Spleen (tissue), 11 donors: Measurements from ENCODE around the gene JAM3. TPM values are rescaled to one million over a fixed set of nuclear protein-coding genes. Genes with fewer than 3 reads are reported as not detected.

Experiments
- DNase-seq: peaks from one replicate; pipeline ENCODE4 v3.0.0-alpha.2; 2020
- H3K27ac ChIP-seq, 8 donors: fragments of 200-600 bp; sonication (generic) in 7 of 8; 1 replicate in 4 of 8; 2 replicates in 4 of 8; pipeline versions ENCODE4 v1.5.0 to v1.8.0; 2016 to 2021; ENCODE audit warnings: inconsistent platforms in 4 of 8, mild to moderate bottlenecking in 4 of 8, moderate library complexity in 1 of 8
- H3K27me3 ChIP-seq, 7 donors: fragments of 200-600 bp; sonication (generic) in 6 of 7; replicated peaks in 1 of 7; 1 replicate in 4 of 7; 2 replicates in 3 of 7; pipeline versions ENCODE4 v1.5.0 to v1.8.0; 2016 to 2021; ENCODE audit warnings: inconsistent platforms in 3 of 7, mild to moderate bottlenecking in 1 of 7
- H3K36me3 ChIP-seq, 6 donors: fragments of 200-600 bp; sonication (generic) in 5 of 6; 1 replicate in 4 of 6; 2 replicates in 2 of 6; pipeline versions ENCODE4 v1.5.0 to v1.8.0; 2016 to 2021; ENCODE audit warnings: inconsistent platforms in 2 of 6
- H3K4me1 ChIP-seq, 6 donors: fragments of 200-600 bp; sonication (generic) in 5 of 6; 1 replicate in 3 of 6; 2 replicates in 3 of 6; pipeline versions ENCODE4 v1.5.0 to v1.8.0; 2016 to 2021; ENCODE audit warnings: inconsistent platforms in 3 of 6
- H3K4me3 ChIP-seq, 8 donors: fragments of 200-600 bp; sonication (generic) in 7 of 8; 1 replicate in 4 of 8; 2 replicates in 4 of 8; pipeline versions ENCODE4 v1.5.0 to v1.8.0; 2016 to 2021; ENCODE audit warnings: inconsistent platforms in 4 of 8, mild to moderate bottlenecking in 4 of 8, moderate library complexity in 2 of 8
- H3K9me3 ChIP-seq, 8 donors: fragments of 200-600 bp; sonication (generic) in 7 of 8; 1 replicate in 4 of 8; 2 replicates in 4 of 8; pipeline versions ENCODE4 v1.5.0 to v1.8.0; 2016 to 2021; ENCODE audit warnings: inconsistent platforms in 4 of 8
- POLR2A ChIP-seq, 3 donors: fragments of 450-650 bp; IDR thresholded peaks; one replicate each; pipeline ENCODE4 v1.5.1; 2017; ENCODE audit warnings: antibody characterized with exemption in 3 of 3, mild to moderate bottlenecking in 1 of 3
- POLR2AphosphoS5 ChIP-seq, 3 donors: sonication (generic); formaldehyde crosslinking; IDR thresholded peaks; one replicate each; pipeline ENCODE4 v1.5.1; 2017; ENCODE audit warnings: antibody characterized with exemption in 3 of 3
- WGBS, 5 donors: extraction: QIAGEN DNeasy Blood & Tissue Kit in 3 of 5; methylation state at CpG; one replicate each; pipeline versions ENCODE4 v1.1.5 to v1.1.7; 2013 to 2018; 5-methylcytosine and 5-hydroxymethylcytosine counted together
- intact Hi-C: fragments of 100-400 bp; cut with DNase I; formaldehyde crosslinking; loops from one replicate; pipeline ENCODE4 v1.15.0; 2023; ENCODE audit warnings: low total_unique reads
- polyA plus RNA-seq, 3 donors: library from polyadenylated mRNA; stranded (reverse); fragments of 200-250 nt; gene quantifications; one replicate each; pipeline ENCODE4 v1.2.1, GENCODE V29; 2013
- total RNA-seq, 7 donors: library from RNA; depleted of rRNA in 3 of 7; stranded (reverse); fragments of >200 nt in 3 of 7; fragmentation: NEBNext Ultra II Directional in 4 of 7; extraction: Animal tissue kit (Norgen Biotek cat#: 25700) in 4 of 7; gene quantifications; one replicate each; pipeline versions ENCODE4 v1.1.0 to v1.2.1, GENCODE V29; 2016 to 2021
- TF ChIP-seq, protein P1 (sequence below), 11 experiments: fragments of 200-600 bp in 7 of 11; fragments of 450-650 bp in 4 of 11; sonication (generic) in 4 of 11; IDR thresholded peaks in 8 of 11; conservative IDR thresholded peaks in 3 of 11; 1 replicate in 7 of 11; 2 replicates in 4 of 11; pipeline versions ENCODE4 v1.4.0 to v1.8.0; 2016 to 2021; ENCODE audit warnings: antibody characterized with exemption in 11 of 11, inconsistent platforms in 4 of 11, mild to moderate bottlenecking in 1 of 11
- donor health status: healthy with polysubstance abuse.
- donor health status: DM: no; HTN: no; CAD: no; lungs with moderate emphysema.
- donor health status: DM: no; HTN: no; CAD: no.
- donor health status: Bipolar disorder and iron deficiency.
- donor health status: healthy.
- donor health status: DM: no; HTN: no; CAD: no.
- donor health status: DM: yes; HTN: yes; CAD: no.

The JAM3 gene
- total and polyA plus RNA-seq, 10 donors = 9.5 to 28.7 (median 23.2) TPM

DNA sequence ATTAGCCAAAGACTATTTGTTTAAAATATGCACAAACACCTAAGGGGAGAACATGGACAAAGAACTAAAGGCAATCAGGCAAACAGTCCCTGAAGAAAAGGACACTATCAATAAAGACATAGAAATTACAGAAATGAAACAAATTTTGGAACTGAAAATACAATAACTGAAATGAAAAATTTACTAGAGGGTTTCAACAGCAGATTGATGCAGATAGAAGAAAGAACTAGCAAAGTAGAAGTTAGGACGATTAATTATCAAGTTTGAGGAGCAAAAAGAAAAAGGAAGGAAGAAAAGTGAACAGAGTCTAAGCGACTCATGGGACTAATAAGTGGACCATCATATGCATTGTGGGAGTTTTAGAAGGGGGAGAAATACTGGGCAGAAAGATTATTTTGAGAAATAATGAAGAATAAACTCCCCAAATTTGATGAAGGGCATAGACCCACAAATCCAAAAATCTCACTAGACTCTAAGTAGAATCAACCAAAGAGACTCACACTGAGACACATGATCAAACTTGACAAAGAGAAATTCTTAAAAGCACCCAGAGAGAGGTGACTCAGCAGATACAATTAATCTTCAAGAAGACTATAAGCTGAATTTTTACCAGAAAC lies 62.9 kb downstream of the JAM3 start:
- no peak for DNase-seq
- Histone ChIP-seq H3K9me3 (peaks cover 0 to 45% (median 40%) of the 10 kb centered on the region in 8 donors), H3K27ac (no peak overlapping the region), H3K4me1 (peaks cover 0 to under 1% (median 0%) of the 10 kb centered on the region in 6 donors), H3K36me3 (no peaks in the 10 kb centered on the region), H3K4me3 (no peak overlapping the region), H3K27me3 (no peaks in the 10 kb centered on the region)
- 86 to 98% (median 90%) methylated on average over 2 of the region's 2 CpGs for WGBS, 5 donors
- TF ChIP-seq POLR2AphosphoS5 (IDR thresholded peaks at IDR 0.05) (no peak), POLR2A (IDR thresholded peaks at IDR 0.05) (no peak)
- TF ChIP-seq, protein P1, sequence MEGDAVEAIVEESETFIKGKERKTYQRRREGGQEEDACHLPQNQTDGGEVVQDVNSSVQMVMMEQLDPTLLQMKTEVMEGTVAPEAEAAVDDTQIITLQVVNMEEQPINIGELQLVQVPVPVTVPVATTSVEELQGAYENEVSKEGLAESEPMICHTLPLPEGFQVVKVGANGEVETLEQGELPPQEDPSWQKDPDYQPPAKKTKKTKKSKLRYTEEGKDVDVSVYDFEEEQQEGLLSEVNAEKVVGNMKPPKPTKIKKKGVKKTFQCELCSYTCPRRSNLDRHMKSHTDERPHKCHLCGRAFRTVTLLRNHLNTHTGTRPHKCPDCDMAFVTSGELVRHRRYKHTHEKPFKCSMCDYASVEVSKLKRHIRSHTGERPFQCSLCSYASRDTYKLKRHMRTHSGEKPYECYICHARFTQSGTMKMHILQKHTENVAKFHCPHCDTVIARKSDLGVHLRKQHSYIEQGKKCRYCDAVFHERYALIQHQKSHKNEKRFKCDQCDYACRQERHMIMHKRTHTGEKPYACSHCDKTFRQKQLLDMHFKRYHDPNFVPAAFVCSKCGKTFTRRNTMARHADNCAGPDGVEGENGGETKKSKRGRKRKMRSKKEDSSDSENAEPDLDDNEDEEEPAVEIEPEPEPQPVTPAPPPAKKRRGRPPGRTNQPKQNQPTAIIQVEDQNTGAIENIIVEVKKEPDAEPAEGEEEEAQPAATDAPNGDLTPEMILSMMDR (IDR thresholded peaks at IDR 0.05 in 8 of 11, conservative IDR thresholded peaks at IDR 0.05 in 3 of 11) = no peak
- intact Hi-C loops = no loop called here

DNA sequence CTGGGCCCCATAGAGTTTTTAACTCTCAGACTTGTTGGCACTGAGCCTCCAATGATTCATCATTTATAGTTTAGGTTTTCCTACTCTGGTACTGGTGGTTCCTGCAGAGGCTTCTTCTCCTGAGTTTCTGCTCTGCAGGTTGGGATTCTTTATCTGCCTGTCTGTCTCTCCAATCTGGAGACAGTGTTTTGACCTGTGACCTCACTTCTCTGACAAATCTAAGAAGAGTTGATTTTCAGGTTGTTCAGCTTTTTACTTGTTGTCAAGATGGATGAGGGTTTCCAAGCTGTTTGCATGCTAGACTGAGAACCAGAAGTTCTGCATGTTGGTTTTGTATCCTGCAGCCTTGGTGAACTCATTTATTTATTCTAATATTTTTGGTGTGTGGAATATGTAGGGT lies 63.9 kb downstream of the JAM3 start:
- peaks cover 0 to 45% (median 40%) of the 10 kb centered on the region in 8 donors for H3K9me3 ChIP-seq
- H3K27ac ChIP-seq = no peak overlapping the region
- DNase-seq = no peak
- H3K36me3 ChIP-seq = no peaks in the 10 kb centered on the region
- TF ChIP-seq POLR2AphosphoS5 (IDR thresholded peaks at IDR 0.05) = no peak
- no peak for TF ChIP-seq POLR2A (IDR thresholded peaks at IDR 0.05)
- TF ChIP-seq, protein P1 (IDR thresholded peaks at IDR 0.05 in 8 of 11, conservative IDR thresholded peaks at IDR 0.05 in 3 of 11) = no peak
- H3K4me1 ChIP-seq = no peaks in the 10 kb centered on the region
- no peak overlapping the region for H3K4me3 ChIP-seq
- no peaks in the 10 kb centered on the region for H3K27me3 ChIP-seq
- intact Hi-C loops = no loop called here

DNA sequence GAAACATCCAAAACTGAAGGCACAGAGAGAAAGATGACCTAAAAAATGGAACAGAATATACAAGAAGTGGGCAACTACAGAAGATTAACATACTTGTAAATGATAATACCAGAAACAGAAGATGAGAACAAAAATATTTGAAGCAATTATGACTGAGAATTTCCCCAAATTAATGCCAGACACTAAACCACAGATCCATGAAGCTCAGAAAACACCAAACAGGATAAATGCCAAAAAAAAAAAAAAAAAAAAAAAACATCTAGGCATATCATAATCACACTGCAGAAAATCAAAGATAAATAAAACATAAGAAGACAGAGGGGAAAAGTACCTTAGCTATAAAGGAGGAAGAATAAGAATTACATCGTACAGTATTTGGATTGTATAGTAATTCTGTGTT lies 65.3 kb downstream of the JAM3 start:
- no peaks in the 10 kb centered on the region for H3K36me3 ChIP-seq
- H3K9me3 ChIP-seq = peaks cover 0 to 45% (median 40%) of the 10 kb centered on the region in 8 donors
- no peaks in the 10 kb centered on the region for H3K27me3 ChIP-seq
- WGBS, 5 donors = 94 to 100% (median 100%) methylated on average over 1 of the region's 1 CpG
- TF ChIP-seq, protein P1 (IDR thresholded peaks at IDR 0.05 in 8 of 11, conservative IDR thresholded peaks at IDR 0.05 in 3 of 11) = no peak
- no peak for TF ChIP-seq POLR2A (IDR thresholded peaks at IDR 0.05)
- no peak for TF ChIP-seq POLR2AphosphoS5 (IDR thresholded peaks at IDR 0.05)
- DNase-seq = no peak
- no peak overlapping the region for H3K27ac ChIP-seq
- H3K4me3 ChIP-seq = no peak overlapping the region
- no peaks in the 10 kb centered on the region for H3K4me1 ChIP-seq
- intact Hi-C loops = no loop called here

DNA sequence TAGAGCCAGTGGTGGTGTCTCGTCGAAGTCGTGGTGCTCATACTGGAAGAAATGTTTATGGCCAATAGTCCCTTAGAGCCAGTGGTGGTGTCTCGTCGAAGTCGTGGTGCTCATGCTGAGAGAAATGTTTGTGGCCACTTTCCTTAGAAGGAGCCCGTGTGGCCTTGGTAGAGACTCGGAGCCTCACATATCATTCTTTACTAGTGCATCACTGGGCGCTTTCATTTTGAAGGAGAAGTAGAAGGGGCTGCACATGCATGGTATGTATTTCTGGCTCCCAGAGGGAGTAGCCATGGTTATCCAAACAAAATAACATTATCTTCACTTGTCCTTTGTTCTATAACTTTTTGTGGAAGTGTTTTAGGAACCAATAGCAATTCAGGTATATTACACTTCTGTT lies 69.5 kb downstream of the JAM3 start:
- intact Hi-C loops = no loop called here
- no peak overlapping the region for H3K27ac ChIP-seq

More for the DNA sequence above, 69.5 kb downstream of the JAM3 start:
- WGBS, 5 donors = 89 to 95% (median 93%) methylated on average over 9 of the region's 9 CpGs
- H3K27me3 ChIP-seq = no peaks in the 10 kb centered on the region
- peaks cover 0 to 25% (median 5%) of the 10 kb centered on the region in 6 donors for H3K36me3 ChIP-seq
- TF ChIP-seq, protein P1 (IDR thresholded peaks at IDR 0.05 in 8 of 11, conservative IDR thresholded peaks at IDR 0.05 in 3 of 11) = no peak
- TF ChIP-seq POLR2A (IDR thresholded peaks at IDR 0.05) = no peak
- TF ChIP-seq POLR2AphosphoS5 (IDR thresholded peaks at IDR 0.05) = no peak
- peaks cover 0 to 8% (median 6%) of the 10 kb centered on the region in 6 donors for H3K4me1 ChIP-seq
- DNase-seq = no peak
- no peak overlapping the region for H3K4me3 ChIP-seq
- H3K9me3 ChIP-seq = peaks cover 0 to 9% (median 6%) of the 10 kb centered on the region in 8 donors
